ENCODE results near the gene AUTS2. TPM values are rescaled to one million over a fixed set of nuclear protein-coding genes. Genes with fewer than 3 reads are reported as not detected.

AUTS2 gene
- total RNA-seq, 1 experiment from 2014 or later, result 38.5 TPM

GRCh38 chr7:69906283-69906995 is 308.2 kb downstream of the AUTS2 start:
- Histone ChIP-seq H3K9me3 (ENCODE audit: low read length) (no peaks in the 10 kb centered on the region), H3K27me3 (ENCODE audit: low read length) (no peaks in the 10 kb centered on the region), H3K79me2 (ENCODE audit: low read length) (no peaks in the 10 kb centered on the region), H2AFZ (ENCODE audit: low read length) (no peak overlapping the region), H3K9ac (ENCODE audit: low read length) (no peak overlapping the region), H3K4me3 (ENCODE audit: low read length) (no peak overlapping the region), H3K9me2 (replicated peaks; ENCODE audit: insufficient read depth, low read length) (no peaks in the 10 kb centered on the region), H3K4me2 (ENCODE audit: low read depth, low read length, poor library complexity, severe bottlenecking) (no peak overlapping the region), H3K36me3 (ENCODE audit: insufficient read depth, low read length) (no peaks in the 10 kb centered on the region), H3K4me1 (ENCODE audit: low read length) (peaks cover 5% of the 10 kb centered on the region), H4K20me1 (ENCODE audit: insufficient read depth, low read depth, low read length) (peaks cover 33% of the 10 kb centered on the region), H3K27ac (ENCODE audit: low read length) (no peak overlapping the region)
- no peak for DNase-seq

GRCh38 chr7:69907720-69908119 is 309.4 kb downstream of the AUTS2 start:
- Histone ChIP-seq H3K9ac (ENCODE audit: low read length) (no peak overlapping the region), H3K9me2 (replicated peaks; ENCODE audit: insufficient read depth, low read length) (no peaks in the 10 kb centered on the region), H3K79me2 (ENCODE audit: low read length) (no peaks in the 10 kb centered on the region), H2AFZ (ENCODE audit: low read length) (no peak overlapping the region), H4K20me1 (ENCODE audit: insufficient read depth, low read depth, low read length) (peaks cover 43% of the 10 kb centered on the region), H3K4me2 (ENCODE audit: low read depth, low read length, poor library complexity, severe bottlenecking) (no peak overlapping the region), H3K27ac (ENCODE audit: low read length) (no peak overlapping the region), H3K36me3 (ENCODE audit: insufficient read depth, low read length) (no peaks in the 10 kb centered on the region), H3K4me1 (ENCODE audit: low read length) (peaks cover 5% of the 10 kb centered on the region), H3K27me3 (ENCODE audit: low read length) (no peaks in the 10 kb centered on the region), H3K4me3 (ENCODE audit: low read length) (no peak overlapping the region), H3K9me3 (ENCODE audit: low read length) (no peaks in the 10 kb centered on the region)
- no peak for DNase-seq

GRCh38 chr7:69908454-69908853 is 310.2 kb downstream of the AUTS2 start:
- no peaks in the 10 kb centered on the region for H3K9me2 ChIP-seq (replicated peaks; ENCODE audit: insufficient read depth, low read length)
- H3K4me3 ChIP-seq (ENCODE audit: low read length), result no peak overlapping the region

GRCh38 chr7:69910150-69910549 is 311.9 kb downstream of the AUTS2 start:
- Histone ChIP-seq H3K4me3 (ENCODE audit: low read length) (no peak overlapping the region), H3K79me2 (ENCODE audit: low read length) (no peaks in the 10 kb centered on the region), H2AFZ (ENCODE audit: low read length) (no peak overlapping the region), H3K4me2 (ENCODE audit: low read depth, low read length, poor library complexity, severe bottlenecking) (no peak overlapping the region), H3K27ac (ENCODE audit: low read length) (no peak overlapping the region), H3K4me1 (ENCODE audit: low read length) (peaks cover 5% of the 10 kb centered on the region), H3K27me3 (ENCODE audit: low read length) (no peaks in the 10 kb centered on the region), H3K36me3 (ENCODE audit: insufficient read depth, low read length) (no peaks in the 10 kb centered on the region), H3K9me2 (replicated peaks; ENCODE audit: insufficient read depth, low read length) (no peaks in the 10 kb centered on the region), H4K20me1 (ENCODE audit: insufficient read depth, low read depth, low read length) (peaks cover 61% of the 10 kb centered on the region), H3K9ac (ENCODE audit: low read length) (no peak overlapping the region), H3K9me3 (ENCODE audit: low read length) (no peaks in the 10 kb centered on the region)
- DNase-seq, result no peak

More at GRCh38 chr7:69908454-69908853, 310.2 kb downstream of the AUTS2 start:
- H3K27ac ChIP-seq (ENCODE audit: low read length), result no peak overlapping the region
- H3K4me2 ChIP-seq (ENCODE audit: low read depth, low read length, poor library complexity, severe bottlenecking), result no peak overlapping the region
- peaks cover 5% of the 10 kb centered on the region for H3K4me1 ChIP-seq (ENCODE audit: low read length)
- H3K9me3 ChIP-seq (ENCODE audit: low read length), result no peaks in the 10 kb centered on the region
- H3K9ac ChIP-seq (ENCODE audit: low read length), result no peak overlapping the region
- H3K27me3 ChIP-seq (ENCODE audit: low read length), result no peaks in the 10 kb centered on the region
- H4K20me1 ChIP-seq (ENCODE audit: insufficient read depth, low read depth, low read length), result peaks cover 50% of the 10 kb centered on the region
- no peak overlapping the region for H2AFZ ChIP-seq (ENCODE audit: low read length)
- DNase-seq, result no peak
- no peaks in the 10 kb centered on the region for H3K36me3 ChIP-seq (ENCODE audit: insufficient read depth, low read length)
- H3K79me2 ChIP-seq (ENCODE audit: low read length), result no peaks in the 10 kb centered on the region

- DNase-seq, result no peak
- H3K4me3 ChIP-seq (ENCODE audit: low read length), result no peak overlapping the region
- H3K79me2 ChIP-seq (ENCODE audit: low read length), result no peaks in the 10 kb centered on the region
These were observed 313.1 kb downstream of the AUTS2 start for GRCh38 chr7:69911337-69911736.

GRCh38 chr7:69912141-69912540 is 313.9 kb downstream of the AUTS2 start:
- no peak overlapping the region for H3K27ac ChIP-seq (ENCODE audit: low read length)
- no peaks in the 10 kb centered on the region for H3K27me3 ChIP-seq (ENCODE audit: low read length)
- DNase-seq, result no peak
- H3K4me2 ChIP-seq (ENCODE audit: low read depth, low read length, poor library complexity, severe bottlenecking), result no peak overlapping the region
- H3K4me3 ChIP-seq (ENCODE audit: low read length), result no peak overlapping the region
- no peak overlapping the region for H3K9ac ChIP-seq (ENCODE audit: low read length)
- H3K36me3 ChIP-seq (ENCODE audit: insufficient read depth, low read length), result no peaks in the 10 kb centered on the region
- no peaks in the 10 kb centered on the region for H3K9me2 ChIP-seq (replicated peaks; ENCODE audit: insufficient read depth, low read length)
- H3K4me1 ChIP-seq (ENCODE audit: low read length), result no peaks in the 10 kb centered on the region; the same call in 1 of the 2 replicates
- peaks cover 55% of the 10 kb centered on the region for H4K20me1 ChIP-seq (ENCODE audit: insufficient read depth, low read depth, low read length)
- no peaks in the 10 kb centered on the region for H3K79me2 ChIP-seq (ENCODE audit: low read length)
- H2AFZ ChIP-seq (ENCODE audit: low read length), result no peak overlapping the region
- H3K9me3 ChIP-seq (ENCODE audit: low read length), result no peaks in the 10 kb centered on the region

More at GRCh38 chr7:69911337-69911736, 313.1 kb downstream of the AUTS2 start:
- Histone ChIP-seq H3K9me2 (replicated peaks; ENCODE audit: insufficient read depth, low read length) (no peaks in the 10 kb centered on the region), H3K27ac (ENCODE audit: low read length) (no peak overlapping the region), H3K9me3 (ENCODE audit: low read length) (no peaks in the 10 kb centered on the region), H3K9ac (ENCODE audit: low read length) (no peak overlapping the region), H3K4me1 (ENCODE audit: low read length) (peaks cover 2% of the 10 kb centered on the region), H2AFZ (ENCODE audit: low read length) (no peak overlapping the region), H3K4me2 (ENCODE audit: low read depth, low read length, poor library complexity, severe bottlenecking) (no peak overlapping the region), H4K20me1 (ENCODE audit: insufficient read depth, low read depth, low read length) (peaks cover 54% of the 10 kb centered on the region), H3K36me3 (ENCODE audit: insufficient read depth, low read length) (no peaks in the 10 kb centered on the region), H3K27me3 (ENCODE audit: low read length) (no peaks in the 10 kb centered on the region)

- no peaks in the 10 kb centered on the region for H3K27me3 ChIP-seq (ENCODE audit: low read length)
- no peak for DNase-seq
- H3K4me3 ChIP-seq (ENCODE audit: low read length), result no peak overlapping the region
- H3K4me1 ChIP-seq (ENCODE audit: low read length), result no peaks in the 10 kb centered on the region; the same call in 1 of the 2 replicates
- no peaks in the 10 kb centered on the region for H3K36me3 ChIP-seq (ENCODE audit: insufficient read depth, low read length)
- no peak overlapping the region for H3K9ac ChIP-seq (ENCODE audit: low read length)
- no peaks in the 10 kb centered on the region for H3K9me2 ChIP-seq (replicated peaks; ENCODE audit: insufficient read depth, low read length)
- no peaks in the 10 kb centered on the region for H3K9me3 ChIP-seq (ENCODE audit: low read length)
- no peak overlapping the region for H3K27ac ChIP-seq (ENCODE audit: low read length)
- no peaks in the 10 kb centered on the region for H3K79me2 ChIP-seq (ENCODE audit: low read length)
- no peak overlapping the region for H2AFZ ChIP-seq (ENCODE audit: low read length)
- H3K4me2 ChIP-seq (ENCODE audit: low read depth, low read length, poor library complexity, severe bottlenecking), result no peak overlapping the region
- H4K20me1 ChIP-seq (ENCODE audit: insufficient read depth, low read depth, low read length), result peaks cover 51% of the 10 kb centered on the region; the same call in 1 of the 2 replicates
These were observed 314.6 kb downstream of the AUTS2 start for GRCh38 chr7:69912846-69913245.

- no peaks in the 10 kb centered on the region for H3K27me3 ChIP-seq (ENCODE audit: low read length)
- H3K27ac ChIP-seq (ENCODE audit: low read length), result no peak overlapping the region
- H3K9me2 ChIP-seq (replicated peaks; ENCODE audit: insufficient read depth, low read length), result no peaks in the 10 kb centered on the region
These were observed 321.3 kb downstream of the AUTS2 start for GRCh38 chr7:69919426-69920111.

More at GRCh38 chr7:69919426-69920111, 321.3 kb downstream of the AUTS2 start:
- Histone ChIP-seq H3K9ac (ENCODE audit: low read length) (no peak overlapping the region), H3K9me3 (ENCODE audit: low read length) (no peaks in the 10 kb centered on the region), H3K79me2 (ENCODE audit: low read length) (no peaks in the 10 kb centered on the region), H4K20me1 (ENCODE audit: insufficient read depth, low read depth, low read length) (peaks cover 21% of the 10 kb centered on the region), H2AFZ (ENCODE audit: low read length) (no peak overlapping the region), H3K4me1 (ENCODE audit: low read length) (no peaks in the 10 kb centered on the region), H3K4me2 (ENCODE audit: low read depth, low read length, poor library complexity, severe bottlenecking) (no peak overlapping the region), H3K4me3 (ENCODE audit: low read length) (no peak overlapping the region), H3K36me3 (ENCODE audit: insufficient read depth, low read length) (no peaks in the 10 kb centered on the region)
- DNase-seq, result no peak

Data from Karpas-422 (cell line).